Gastrocnemius medialis (tissue), 4 donors: Measurements from ENCODE around the gene PCYOX1L.

Experiments used
- POLR2A ChIP-seq, 2 donors: fragments of 450-650 bp; IDR thresholded peaks; one replicate each; pipeline ENCODE4 v1.6.1; 2017; ENCODE audit warnings: antibody characterized with exemption in 2 of 2, mild to moderate bottlenecking in 2 of 2, moderate library complexity in 2 of 2
- TF ChIP-seq, protein P1 (sequence below), 5 experiments: fragments of 450-650 bp in 3 of 5; fragments of 200-600 bp in 2 of 5; sonication (generic) in 2 of 5; IDR thresholded peaks in 4 of 5; conservative IDR thresholded peaks in 1 of 5; 1 replicate in 4 of 5; 2 replicates in 1 of 5; pipeline ENCODE4 v1.5.1; 2016 to 2019; ENCODE audit warnings: antibody characterized with exemption in 5 of 5, mild to moderate bottlenecking in 3 of 5, moderate library complexity in 3 of 5

DNA sequence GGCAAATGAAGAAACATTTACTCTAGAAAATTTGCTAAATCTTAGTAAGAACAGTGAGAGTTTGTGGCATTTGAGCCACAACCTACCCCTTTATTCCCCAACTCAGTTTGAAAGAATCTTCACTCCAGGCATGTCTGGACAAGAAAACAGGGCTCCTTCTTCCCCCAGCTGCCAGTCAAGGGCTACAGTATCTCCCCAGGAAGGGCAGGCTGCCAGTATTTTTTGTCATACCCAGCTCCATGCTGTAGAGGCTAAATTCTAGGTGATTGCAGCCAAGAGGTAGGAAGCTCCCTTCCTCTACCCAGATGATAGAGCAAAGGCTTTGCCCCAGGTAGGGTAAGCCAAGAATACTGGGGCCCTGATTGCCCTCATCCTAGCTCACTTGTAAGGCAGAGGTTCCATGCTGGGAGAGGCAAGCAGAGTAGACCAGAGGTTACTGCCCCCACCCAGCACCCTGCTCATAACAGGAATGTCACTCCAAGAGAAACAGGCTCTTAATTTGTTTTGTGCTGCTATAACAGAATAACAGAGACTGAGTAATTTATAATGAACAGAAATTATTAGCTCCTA is 32.6 kb upstream of the PCYOX1L start:
- TF ChIP-seq POLR2A (IDR thresholded peaks at IDR 0.05) = no peak
- TF ChIP-seq, protein P1, sequence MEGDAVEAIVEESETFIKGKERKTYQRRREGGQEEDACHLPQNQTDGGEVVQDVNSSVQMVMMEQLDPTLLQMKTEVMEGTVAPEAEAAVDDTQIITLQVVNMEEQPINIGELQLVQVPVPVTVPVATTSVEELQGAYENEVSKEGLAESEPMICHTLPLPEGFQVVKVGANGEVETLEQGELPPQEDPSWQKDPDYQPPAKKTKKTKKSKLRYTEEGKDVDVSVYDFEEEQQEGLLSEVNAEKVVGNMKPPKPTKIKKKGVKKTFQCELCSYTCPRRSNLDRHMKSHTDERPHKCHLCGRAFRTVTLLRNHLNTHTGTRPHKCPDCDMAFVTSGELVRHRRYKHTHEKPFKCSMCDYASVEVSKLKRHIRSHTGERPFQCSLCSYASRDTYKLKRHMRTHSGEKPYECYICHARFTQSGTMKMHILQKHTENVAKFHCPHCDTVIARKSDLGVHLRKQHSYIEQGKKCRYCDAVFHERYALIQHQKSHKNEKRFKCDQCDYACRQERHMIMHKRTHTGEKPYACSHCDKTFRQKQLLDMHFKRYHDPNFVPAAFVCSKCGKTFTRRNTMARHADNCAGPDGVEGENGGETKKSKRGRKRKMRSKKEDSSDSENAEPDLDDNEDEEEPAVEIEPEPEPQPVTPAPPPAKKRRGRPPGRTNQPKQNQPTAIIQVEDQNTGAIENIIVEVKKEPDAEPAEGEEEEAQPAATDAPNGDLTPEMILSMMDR (IDR thresholded peaks at IDR 0.05 in 4 of 5, conservative IDR thresholded peaks at IDR 0.05 in 1 of 5) = no peak
